ENCODE results near the gene TPX2.

TPX2 gene, protein sequence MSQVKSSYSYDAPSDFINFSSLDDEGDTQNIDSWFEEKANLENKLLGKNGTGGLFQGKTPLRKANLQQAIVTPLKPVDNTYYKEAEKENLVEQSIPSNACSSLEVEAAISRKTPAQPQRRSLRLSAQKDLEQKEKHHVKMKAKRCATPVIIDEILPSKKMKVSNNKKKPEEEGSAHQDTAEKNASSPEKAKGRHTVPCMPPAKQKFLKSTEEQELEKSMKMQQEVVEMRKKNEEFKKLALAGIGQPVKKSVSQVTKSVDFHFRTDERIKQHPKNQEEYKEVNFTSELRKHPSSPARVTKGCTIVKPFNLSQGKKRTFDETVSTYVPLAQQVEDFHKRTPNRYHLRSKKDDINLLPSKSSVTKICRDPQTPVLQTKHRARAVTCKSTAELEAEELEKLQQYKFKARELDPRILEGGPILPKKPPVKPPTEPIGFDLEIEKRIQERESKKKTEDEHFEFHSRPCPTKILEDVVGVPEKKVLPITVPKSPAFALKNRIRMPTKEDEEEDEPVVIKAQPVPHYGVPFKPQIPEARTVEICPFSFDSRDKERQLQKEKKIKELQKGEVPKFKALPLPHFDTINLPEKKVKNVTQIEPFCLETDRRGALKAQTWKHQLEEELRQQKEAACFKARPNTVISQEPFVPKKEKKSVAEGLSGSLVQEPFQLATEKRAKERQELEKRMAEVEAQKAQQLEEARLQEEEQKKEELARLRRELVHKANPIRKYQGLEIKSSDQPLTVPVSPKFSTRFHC

DNA sequence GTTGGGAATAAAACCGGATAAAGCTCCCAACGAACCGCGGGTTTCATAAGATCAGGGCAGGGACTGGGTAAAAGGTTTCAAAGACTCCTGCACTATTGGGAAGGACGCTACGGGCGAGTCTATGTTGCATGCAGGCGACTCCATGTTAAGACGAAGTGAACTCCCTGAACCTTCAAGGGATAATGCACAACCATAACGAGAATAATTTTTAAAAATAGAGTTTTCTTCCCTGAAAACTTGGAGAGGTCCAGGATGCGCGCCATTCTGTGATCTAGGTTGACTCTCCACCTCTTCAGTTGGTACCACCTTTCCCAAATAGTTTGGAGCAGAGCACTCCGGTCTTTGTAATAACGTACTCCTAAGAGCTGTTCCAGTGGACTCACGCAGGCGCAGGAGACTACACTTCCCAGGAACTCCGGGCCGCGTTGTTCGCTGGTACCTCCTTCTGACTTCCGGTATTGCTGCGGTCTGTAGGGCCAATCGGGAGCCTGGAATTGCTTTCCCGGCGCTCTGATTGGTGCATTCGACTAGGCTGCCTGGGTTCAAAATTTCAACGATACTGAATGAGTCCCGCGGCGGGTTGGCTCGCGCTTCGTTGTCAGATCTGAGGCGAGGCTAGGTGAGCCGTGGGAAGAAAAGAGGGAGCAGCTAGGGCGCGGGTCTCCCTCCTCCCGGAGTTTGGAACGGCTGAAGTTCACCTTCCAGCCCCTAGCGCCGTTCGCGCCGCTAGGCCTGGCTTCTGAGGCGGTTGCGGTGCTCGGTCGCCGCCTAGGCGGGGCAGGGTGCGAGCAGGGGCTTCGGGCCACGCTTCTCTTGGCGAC is at the start of gene TPX2:
TSS of gene TPX2 (plus strand) at position 562 of the 821 bp plus-strand sequence. CDS start 18,187 bp downstream, outside the sequence.
- DNase-seq (ENCODE audit: low spot score): peak; percentile 98

DNA sequence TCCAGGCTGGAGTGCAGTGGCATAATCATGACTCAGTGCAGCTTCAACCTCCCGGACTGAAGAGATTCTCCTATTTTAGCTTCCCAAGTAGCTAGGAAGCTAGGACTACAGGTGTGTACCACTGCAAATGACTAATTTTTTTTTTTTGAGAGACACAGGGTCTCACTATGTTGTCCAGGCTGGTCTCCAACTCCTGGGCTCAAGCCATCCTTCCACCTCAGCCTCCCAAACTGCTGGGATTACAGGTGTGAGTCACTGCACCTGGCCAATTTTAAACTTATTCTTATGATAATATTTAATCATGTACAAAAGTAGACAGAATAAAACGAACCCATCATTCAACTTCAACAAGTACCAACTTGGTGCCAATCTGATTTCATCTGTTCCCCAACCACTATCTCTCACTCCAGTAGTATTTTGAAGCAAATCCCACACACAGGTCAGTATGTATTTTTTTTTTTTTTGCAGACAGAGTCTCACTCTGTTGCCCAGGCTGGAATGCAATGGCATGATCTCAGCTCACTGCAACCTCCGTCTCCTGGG is 48.9 kb upstream of the TPX2 start:
- no peak for DNase-seq (ENCODE audit: low spot score)

GRCh38 chr20:31691646-31692275 is 47.3 kb upstream of the TPX2 start:
- DNase-seq (ENCODE audit: low spot score): no peak

GRCh38 chr20:31693402-31693801 is 45.7 kb upstream of the TPX2 start:
- no peak for DNase-seq (ENCODE audit: low spot score)

DNA sequence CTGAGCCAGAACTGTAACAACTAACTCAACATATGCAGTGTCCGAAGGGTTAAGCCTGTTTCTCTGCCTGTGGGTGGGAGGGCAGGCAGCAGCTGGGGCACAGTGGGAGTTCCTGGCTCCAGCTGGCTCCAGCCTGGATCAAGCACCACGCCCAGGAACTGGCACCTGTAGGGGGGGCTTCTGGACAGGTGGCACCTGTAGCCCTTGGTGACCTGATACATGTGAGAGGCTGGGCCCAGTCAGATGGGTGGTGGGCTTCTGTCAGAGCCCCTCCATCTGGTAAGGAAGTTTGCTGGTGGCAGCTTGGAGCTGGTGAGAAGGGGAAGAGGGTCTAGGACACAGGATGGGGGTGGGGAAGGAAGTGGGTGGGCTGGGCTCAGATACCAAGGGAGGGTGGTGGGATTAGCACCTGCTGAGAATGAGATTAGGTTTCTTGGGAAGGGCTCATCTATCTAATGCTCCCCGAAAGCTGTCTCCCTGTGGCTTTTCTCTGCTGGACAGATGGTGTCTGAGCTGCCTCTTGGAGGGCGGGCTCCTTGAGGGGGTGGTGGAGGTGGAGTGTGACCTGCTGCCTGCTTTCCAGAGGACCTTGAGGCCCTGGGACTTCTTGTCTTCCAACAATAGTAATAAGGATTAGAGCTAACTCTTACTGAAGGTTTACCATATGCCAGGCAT is 45.0 kb upstream of the TPX2 start:
- no peak for DNase-seq (ENCODE audit: low spot score)

GRCh38 chr20:31694842-31695593 is 44.1 kb upstream of the TPX2 start:
- no peak for DNase-seq (ENCODE audit: low spot score)

DNA sequence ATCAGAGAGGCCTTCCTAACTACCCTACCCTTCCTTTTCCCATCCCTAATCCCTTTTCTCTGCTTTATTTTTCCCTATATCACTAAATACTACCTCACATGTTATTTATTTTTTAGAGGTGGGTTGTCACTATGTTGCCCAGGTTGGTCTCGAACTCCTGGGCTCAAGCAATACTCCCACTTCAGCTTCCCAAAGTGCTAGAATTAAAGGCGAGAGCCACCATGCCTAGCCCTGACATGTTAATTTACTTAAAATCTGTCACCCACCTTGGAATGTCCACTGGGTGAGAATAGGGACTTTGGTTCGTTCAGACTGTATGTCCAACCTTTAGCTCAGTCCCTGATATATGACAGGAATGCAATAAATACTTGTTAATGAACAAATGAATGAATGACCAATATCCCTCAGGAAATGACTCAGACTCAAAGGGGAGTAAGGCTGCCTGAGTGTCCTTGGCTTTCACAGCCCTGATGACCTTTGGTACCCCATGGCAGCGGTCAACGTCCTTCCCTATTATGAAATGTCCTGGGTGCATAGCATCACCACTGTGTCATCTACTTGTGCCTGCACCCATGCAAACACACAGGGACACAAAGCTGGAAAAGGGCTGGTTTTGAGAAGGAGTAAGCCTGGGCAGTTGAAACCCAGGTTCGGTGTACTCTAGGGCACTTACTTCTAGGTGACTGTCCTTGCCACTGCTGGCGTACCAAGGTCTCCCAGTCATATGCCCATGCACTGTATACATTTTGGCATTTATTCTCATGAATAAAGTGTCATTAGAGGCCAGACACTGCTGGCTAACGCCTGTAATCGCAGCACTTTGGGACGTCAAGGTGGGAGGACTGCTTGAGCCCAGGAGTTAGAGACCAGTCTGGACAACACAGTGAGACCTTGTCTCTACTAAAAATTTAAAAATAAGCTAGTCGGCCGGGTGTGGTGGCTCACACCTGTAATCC is 43.0 kb upstream of the TPX2 start:
- DNase-seq (ENCODE audit: low spot score): no peak

- DNase-seq (ENCODE audit: low spot score): no peak
Measured at GRCh38 chr20:31698243-31698802, 40.8 kb upstream of the TPX2 start.

GRCh38 chr20:31698803-31699718 is 40.0 kb upstream of the TPX2 start:
- DNase-seq (ENCODE audit: low spot score): peak; percentile 94

DNA sequence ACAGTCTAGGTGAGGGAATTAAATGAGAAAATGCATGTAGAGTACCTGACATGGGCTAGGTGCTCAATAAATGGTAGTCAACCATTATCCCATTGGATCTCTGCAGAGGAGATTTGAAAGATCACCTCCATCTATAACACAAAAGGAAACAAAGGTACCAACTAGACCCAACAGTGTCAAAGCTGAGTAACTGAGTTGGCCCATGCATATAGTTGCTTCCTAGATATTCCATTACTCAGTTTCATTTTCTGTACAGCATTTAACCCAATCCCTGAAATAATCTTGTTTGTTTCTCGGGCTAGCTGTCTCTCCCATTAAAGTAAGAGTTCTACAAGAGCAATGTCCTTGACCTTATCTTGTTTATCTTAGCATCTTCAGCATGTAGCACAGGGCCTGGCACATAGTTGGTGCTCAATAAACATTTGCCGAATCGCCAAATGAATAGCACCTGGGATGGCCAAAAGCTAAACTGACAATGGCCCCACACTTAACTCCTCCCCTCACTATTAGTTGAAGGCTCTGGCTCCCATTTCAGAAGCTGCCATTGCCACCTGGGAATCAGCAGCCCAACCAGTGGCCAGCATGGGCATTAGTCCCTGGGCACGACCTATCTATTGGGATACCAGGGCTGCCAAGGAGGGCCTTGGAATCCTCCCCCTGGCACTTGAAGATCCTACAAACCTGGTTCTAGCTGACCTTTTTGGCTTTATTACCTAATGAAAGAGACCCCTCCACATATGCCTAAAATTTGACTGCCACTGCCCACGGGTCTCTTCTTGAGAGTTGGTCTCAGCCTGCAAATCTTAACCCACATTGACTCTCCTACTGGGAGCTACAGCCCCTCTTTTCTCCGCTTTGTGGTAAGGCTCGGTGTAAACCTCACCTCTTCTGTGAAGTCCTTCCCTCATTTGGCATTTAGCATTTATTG is 39.0 kb upstream of the TPX2 start:
- DNase-seq (ENCODE audit: low spot score): no peak

DNA sequence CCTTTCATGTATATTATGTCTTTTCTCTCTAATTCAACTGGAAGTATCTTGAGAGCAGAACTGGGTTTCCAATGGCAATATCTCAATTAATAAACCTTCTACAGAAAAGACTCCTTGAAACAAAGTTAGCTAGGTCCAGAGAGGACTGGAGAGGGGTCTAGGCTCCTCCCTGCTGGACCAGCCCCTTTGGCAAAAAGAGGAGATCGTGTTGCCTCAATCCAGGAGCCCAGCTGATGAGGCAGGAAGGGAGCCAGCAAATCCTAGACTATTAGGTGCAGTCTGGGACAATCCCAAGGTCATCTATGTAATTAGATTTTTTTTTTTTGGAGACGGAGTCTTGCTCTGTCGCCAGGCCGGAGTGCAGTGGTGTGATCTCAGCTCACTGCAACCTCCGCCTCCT is 38.3 kb upstream of the TPX2 start:
- DNase-seq (ENCODE audit: low spot score): no peak

DNA sequence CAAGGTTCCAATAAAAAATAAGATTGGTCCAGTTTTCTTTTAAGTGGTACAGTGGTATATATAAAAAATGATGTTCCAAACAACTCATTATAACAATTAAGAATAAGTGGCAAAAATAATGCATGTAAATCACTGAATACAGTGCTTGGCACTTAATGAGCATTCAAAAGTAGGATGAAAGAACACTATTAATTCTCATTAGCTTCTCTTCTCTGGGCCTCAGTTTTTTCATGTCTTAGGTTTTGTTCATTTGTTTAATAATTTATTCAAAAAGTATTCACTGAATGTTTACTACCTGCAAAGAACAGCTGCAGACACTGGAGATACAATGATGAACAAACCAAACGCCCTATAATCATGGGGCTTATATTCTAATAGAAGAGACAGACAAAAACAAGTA is 37.5 kb upstream of the TPX2 start:
- DNase-seq (ENCODE audit: low spot score): no peak

DNA sequence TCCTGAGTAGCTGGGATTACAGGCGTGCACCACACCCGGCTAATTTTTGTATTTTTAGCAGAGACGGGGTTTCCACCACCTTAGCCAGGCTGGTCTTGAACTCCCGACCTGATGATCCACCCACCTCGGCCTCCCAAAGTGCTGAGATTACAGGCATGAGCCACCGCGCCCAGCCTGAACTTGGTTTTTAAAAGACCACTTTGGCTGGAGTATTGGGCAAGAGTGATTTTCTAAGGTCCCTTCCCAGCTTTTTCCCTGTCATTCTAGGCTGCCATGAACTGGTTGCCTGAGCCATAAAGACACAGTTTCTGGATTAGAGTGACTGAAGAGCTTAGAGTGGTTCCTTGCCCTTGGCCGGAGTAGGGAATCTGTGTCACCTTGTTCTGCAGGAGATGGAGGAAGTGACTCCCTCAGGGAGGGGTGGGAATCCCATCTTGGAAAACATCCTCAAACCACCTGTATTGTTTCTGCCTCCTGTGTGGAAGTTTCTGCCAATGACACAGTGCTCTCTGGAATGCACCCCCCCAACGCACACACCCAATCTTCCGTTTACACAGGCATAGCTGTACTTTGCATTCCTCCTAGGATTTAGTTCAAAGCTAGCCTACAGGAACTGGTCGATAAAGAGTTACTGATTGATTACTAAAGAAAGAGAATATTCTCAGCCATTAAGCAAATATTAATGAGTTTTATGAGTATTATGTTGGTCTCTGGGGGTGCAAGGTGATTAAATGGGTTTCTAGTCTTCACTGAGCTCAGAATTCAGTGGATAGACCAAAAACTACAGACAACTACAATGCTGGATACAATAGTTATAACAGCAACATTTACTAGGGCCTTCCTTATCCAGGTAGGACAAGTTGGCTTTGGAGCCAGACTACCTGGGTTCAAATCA is 34.6 kb upstream of the TPX2 start:
- peak; percentile 1 for DNase-seq (ENCODE audit: low spot score)

DNA sequence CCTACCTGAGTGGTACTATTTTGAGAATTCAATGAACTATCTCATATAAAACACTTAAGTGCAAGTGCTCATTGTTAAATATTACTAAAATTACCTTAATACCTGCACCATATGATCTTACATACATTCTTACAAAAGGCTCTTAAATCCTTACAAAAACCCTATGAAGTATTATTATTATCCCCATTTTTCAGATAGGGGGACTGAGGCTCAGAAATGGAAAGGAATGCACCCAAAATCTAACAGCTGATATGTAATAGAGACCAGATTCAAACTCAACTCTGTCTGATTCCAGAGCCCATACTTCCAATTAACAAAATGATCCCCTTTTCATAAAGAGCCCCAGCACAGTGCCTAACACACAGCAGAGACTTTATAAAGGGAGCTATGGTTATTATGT is 33.9 kb upstream of the TPX2 start:
- DNase-seq (ENCODE audit: low spot score): no peak
